Measurements from ENCODE around the gene PCGF5.

Gene PCGF5

DNA sequence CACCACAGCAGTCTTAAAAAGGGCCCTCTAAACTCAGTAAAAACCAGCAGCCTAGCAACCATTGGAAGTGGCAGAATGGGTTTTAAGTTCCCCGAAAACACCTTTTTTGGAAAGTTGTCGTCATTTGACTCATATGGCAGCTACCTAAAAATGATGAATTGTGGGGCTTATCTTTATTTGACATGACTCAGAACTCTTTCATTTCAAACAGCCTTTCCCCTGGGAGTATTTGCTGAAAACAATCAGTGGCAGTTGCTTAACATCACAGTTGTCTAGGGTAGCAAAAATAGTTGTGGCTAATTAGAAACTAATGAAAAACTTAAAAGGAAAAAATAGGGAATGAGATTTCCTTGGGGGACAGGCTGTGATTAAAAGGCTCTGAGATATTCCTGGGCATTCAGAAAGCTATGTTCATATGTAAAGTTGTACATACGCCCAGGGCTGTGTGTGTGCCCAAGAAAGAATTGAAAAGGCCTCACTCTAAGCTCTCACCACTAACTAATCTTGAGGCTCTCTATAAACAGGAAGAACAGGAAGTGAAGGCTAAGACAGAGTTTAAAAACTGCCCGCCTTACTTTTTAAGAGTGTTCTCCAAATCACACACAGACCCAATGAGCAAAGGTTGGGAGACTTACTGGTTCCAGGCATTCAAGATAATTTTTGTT lies 108.0 kb downstream of the PCGF5 start:
- no peak for DNase-seq (ENCODE audit: low read depth)

Data from GM04503 (cell line).